MM.1S (cell line): ENCODE results near the gene DCTN1.

Experiments
- EZH2 ChIP-seq: fragments of 300-600 bp; sonication (generic); optimal IDR thresholded peaks from 2 replicates; pipeline ENCODE3; 2017; ENCODE audit warnings: low read depth, mild to moderate bottlenecking, antibody characterized with exemption, low read length, mixed read lengths
- TF ChIP-seq, protein P1 (sequence below): fragments of 300-600 bp; sonication (generic); IDR thresholded peaks from 2 replicates; pipeline ENCODE4 v1.5.1; 2016; ENCODE audit warnings: antibody characterized with exemption, low read length, mixed read lengths

GRCh38 chr2:74343316-74343715 lies 36.8 kb downstream of the DCTN1 start, which contains the start of gene SLC4A5:
- TF ChIP-seq EZH2: no peak
- TF ChIP-seq, protein P1, sequence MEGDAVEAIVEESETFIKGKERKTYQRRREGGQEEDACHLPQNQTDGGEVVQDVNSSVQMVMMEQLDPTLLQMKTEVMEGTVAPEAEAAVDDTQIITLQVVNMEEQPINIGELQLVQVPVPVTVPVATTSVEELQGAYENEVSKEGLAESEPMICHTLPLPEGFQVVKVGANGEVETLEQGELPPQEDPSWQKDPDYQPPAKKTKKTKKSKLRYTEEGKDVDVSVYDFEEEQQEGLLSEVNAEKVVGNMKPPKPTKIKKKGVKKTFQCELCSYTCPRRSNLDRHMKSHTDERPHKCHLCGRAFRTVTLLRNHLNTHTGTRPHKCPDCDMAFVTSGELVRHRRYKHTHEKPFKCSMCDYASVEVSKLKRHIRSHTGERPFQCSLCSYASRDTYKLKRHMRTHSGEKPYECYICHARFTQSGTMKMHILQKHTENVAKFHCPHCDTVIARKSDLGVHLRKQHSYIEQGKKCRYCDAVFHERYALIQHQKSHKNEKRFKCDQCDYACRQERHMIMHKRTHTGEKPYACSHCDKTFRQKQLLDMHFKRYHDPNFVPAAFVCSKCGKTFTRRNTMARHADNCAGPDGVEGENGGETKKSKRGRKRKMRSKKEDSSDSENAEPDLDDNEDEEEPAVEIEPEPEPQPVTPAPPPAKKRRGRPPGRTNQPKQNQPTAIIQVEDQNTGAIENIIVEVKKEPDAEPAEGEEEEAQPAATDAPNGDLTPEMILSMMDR: no peak
